K562 (cell line): ENCODE results near the gene TRMT2A. TPM values are rescaled to one million over a fixed set of nuclear protein-coding genes. Genes with fewer than 3 reads are reported as not detected.

Experiments used
- ETS1 ChIP-seq: conservative IDR thresholded peaks from 2 replicates; pipeline ENCODE4 v1.6.1; 2011; ENCODE audit warnings: low read depth, mild to moderate bottlenecking, low read length; ENCODE audit not compliant: control insufficient read depth
- GTF2A2 ChIP-seq: IDR thresholded peaks from 2 replicates; pipeline ENCODE4 v1.6.1; 2016; ENCODE audit warnings: mild to moderate bottlenecking, missing genetic modification characterization, missing compliant biosample characterization
- HDGF ChIP-seq: fragments of 450-650 bp; IDR thresholded peaks from 2 replicates; pipeline ENCODE4 v1.6.1; 2016
- MAFF ChIP-seq: IDR thresholded peaks from 2 replicates; pipeline ENCODE4 v1.6.1; 2012; ENCODE audit warnings: low read length, improper control_type of control experiment
- MTA2 ChIP-seq: fragments of 450-650 bp; IDR thresholded peaks from 2 replicates; pipeline ENCODE4 v1.6.1; 2016; ENCODE audit warnings: low read depth
- PBX2 ChIP-seq, 2 experiments: IDR thresholded peaks in 1 of 2; conservative IDR thresholded peaks in 1 of 2; 2 replicates each; pipeline ENCODE4 v1.6.1; 2016; ENCODE audit warnings: low read depth in 2 of 2, mild to moderate bottlenecking in 1 of 2, missing compliant biosample characterization in 1 of 2, missing genetic modification characterization in 1 of 2, moderate library complexity in 1 of 2
- PHF21A ChIP-seq: fragments of 450-650 bp; IDR thresholded peaks from 2 replicates; pipeline ENCODE4 v1.6.1; 2017; ENCODE audit warnings: low read depth, borderline replicate concordance
- PTRF ChIP-seq: fragments of 450-650 bp; IDR thresholded peaks from 2 replicates; pipeline ENCODE4 v1.6.1; 2016; ENCODE audit warnings: mild to moderate bottlenecking, missing genetic modification characterization, missing compliant biosample characterization
- RFX5 ChIP-seq: IDR thresholded peaks from 2 replicates; pipeline ENCODE4 v1.6.1; 2011; ENCODE audit warnings: low read depth, mild to moderate bottlenecking, improper control_type of control experiment, low read length
- SIX5 ChIP-seq, 2 experiments: IDR thresholded peaks; 2 replicates each; pipeline ENCODE4 v1.6.1; 2011; ENCODE audit warnings: low read length in 2 of 2, borderline replicate concordance in 1 of 2, low read depth in 1 of 2, mild to moderate bottlenecking in 1 of 2, moderate library complexity in 1 of 2; ENCODE audit not compliant: insufficient read depth in 1 of 2
- ZNF316 ChIP-seq: fragments of 450-650 bp; IDR thresholded peaks from 2 replicates; pipeline ENCODE4 v1.6.1; 2016
- ZNF384 ChIP-seq: IDR thresholded peaks from 2 replicates; pipeline ENCODE4 v1.6.1; 2012; ENCODE audit warnings: low read depth, low read length, improper control_type of control experiment
- ZNF717 ChIP-seq: fragments of 250-450 bp; sonication (Bioruptor Pico); IDR thresholded peaks from 2 replicates; pipeline ENCODE4 v1.5.0; 2021
- polyA plus RNA-seq, 8 experiments: library from polyadenylated mRNA; depleted of rRNA in 4 of 8; stranded (reverse) in 5 of 8; unstranded in 3 of 8; fragments of >200 nt; fragmentation: Nextera tagmentation in 2 of 8; fragmentation: Illumina TruSeq in 1 of 8; extraction: Ambion mirVana in 2 of 8; extraction: Trizol in 1 of 8; gene quantifications; 2 replicates each; pipeline versions ENCODE4 v1.2.1 to v1.2.3, GENCODE V29; 2011 to 2014; ENCODE audit warnings: inconsistent platforms in 1 of 8, missing spikeins in 1 of 8
- total RNA-seq, 7 experiments: library from RNA; depleted of rRNA in 6 of 7; stranded (reverse); fragments of >200 nt in 6 of 7; fragmentation: Illumina TruSeq in 2 of 7; extraction: Trizol in 2 of 7; gene quantifications; 2 replicates each; pipeline versions ENCODE4 v1.2.1 to v1.2.3, GENCODE V29; 2011 to 2021; ENCODE audit warnings: low replicate concordance in 1 of 7

Gene TRMT2A
- total and polyA plus RNA-seq, 9 of the 15 experiments (the other 6 are each of a cell fraction or from before 2014, with no cell fraction given): 1.6 to 265 (median 140) TPM

- TF ChIP-seq ETS1: peak; percentile 83; the same call in 1 of the 2 replicates
- TF ChIP-seq ZNF316: no peak
- peak; percentile 57 for TF ChIP-seq GTF2A2 (tag)
- no peak for TF ChIP-seq PBX2 (CRISPR knock-in tag; IDR thresholded peaks at IDR 0.05; ENCODE audit: low read depth)
- no peak for TF ChIP-seq PBX2 (tag; conservative IDR thresholded peaks at IDR 0.05; ENCODE audit: low read depth)
- no peak for TF ChIP-seq RFX5
- TF ChIP-seq MAFF: no peak
- TF ChIP-seq ZNF384: 0 out of 2 replicates have a peak, but pooled peaks have one; percentile 16
- no peak for TF ChIP-seq SIX5 (IDR thresholded peaks at IDR 0.05; ENCODE audit: borderline replicate concordance in 1 of 2, insufficient read depth in 1 of 2, low read depth in 1 of 2, low read length in 2 of 2)
- peak; percentile 32; the same call in 1 of the 2 replicates for TF ChIP-seq PHF21A
- no peak for TF ChIP-seq ZNF717 (CRISPR knock-in tag)
- TF ChIP-seq HDGF: 0 out of 2 replicates have a peak, but pooled peaks have one; percentile 70
- TF ChIP-seq MTA2: no peak
- no peak for TF ChIP-seq PTRF (tag)
- TF ChIP-seq, all 486 proteins: peak for 131
These were observed 13.9 kb upstream of the TRMT2A start (continued) for GRCh38 chr22:20130731-20131596.
